T-cell (primary cell): ENCODE measurements around the gene NAV2. TPM values are rescaled to one million over a fixed set of nuclear protein-coding genes. Genes with fewer than 3 reads are reported as not detected.

Experiments
- ATAC-seq, 4 experiments: fragments of 200-7000 bp in 3 of 4; fragments of 150-1000 bp in 1 of 4; cut with Tn5 transposase; replicated peaks in 1 of 4; 1 replicate in 3 of 4; 2 replicates in 1 of 4; pipeline ENCODE4 v1.10.0; 2021; ENCODE audit warnings: moderate library complexity in 3 of 4, mild to moderate bottlenecking in 2 of 4, moderate number of reproducible peaks in 1 of 4
- CTCF ChIA-PET, 2 donors: fragments of 300-600 bp; sonication (Branson Sonifier 250); formaldehyde crosslinking; loops; one replicate each; lab custom pipeline; 2022; ENCODE audit warnings: antibody characterized with exemption in 2 of 2; lab: Charles Lee
- POLR2A ChIA-PET, 2 donors: fragments of 300-600 bp; sonication (Branson Sonifier 250); formaldehyde crosslinking; loops; one replicate each; lab custom pipeline; 2022; ENCODE audit warnings: antibody characterized with exemption in 2 of 2; lab: Charles Lee
- DNase-seq, 35 experiments: peaks; one replicate each; pipeline versions ENCODE4 v3.0.0 to v3.0.0-alpha.2; 2013 to 2023
- H3K27ac ChIP-seq: one replicate; pipeline ENCODE4 v1.5.1; 2013; ENCODE audit warnings: low read length
- H3K27me3 ChIP-seq, 2 experiments: replicated peaks in 1 of 2; 1 replicate in 1 of 2; 2 replicates in 1 of 2; pipeline versions ENCODE4 v1.6.1 to v1.7.0; 2013; ENCODE audit warnings: low read length in 1 of 2, mixed read lengths in 1 of 2; ENCODE audit not compliant: control insufficient read depth in 2 of 2, insufficient read depth in 2 of 2; ENCODE audit errors: extremely low read depth in 1 of 2
- H3K36me3 ChIP-seq, 2 donors: 1 replicate in 1 of 2; 2 replicates in 1 of 2; pipeline versions ENCODE4 v1.6.1 to v1.7.0; 2013; ENCODE audit warnings: low read length in 1 of 2; ENCODE audit not compliant: control insufficient read depth in 2 of 2, insufficient read depth in 1 of 2; ENCODE audit errors: extremely low read depth in 1 of 2
- H3K4me1 ChIP-seq, 2 experiments: 1 replicate in 1 of 2; 2 replicates in 1 of 2; pipeline versions ENCODE4 v1.6.1 to v1.7.0; 2013; ENCODE audit warnings: low read length in 2 of 2, mixed read lengths in 1 of 2; ENCODE audit not compliant: insufficient read depth in 2 of 2, control insufficient read depth in 1 of 2; ENCODE audit errors: extremely low read depth in 1 of 2
- H3K4me3 ChIP-seq, 2 donors: 1 replicate in 1 of 2; 2 replicates in 1 of 2; pipeline versions ENCODE4 v1.5.1 to v1.7.0; 2013; ENCODE audit warnings: mild to moderate bottlenecking in 2 of 2, low read length in 1 of 2, moderate library complexity in 1 of 2; ENCODE audit not compliant: control insufficient read depth in 1 of 2; ENCODE audit errors: extremely low read depth in 1 of 2
- H3K9me3 ChIP-seq: 2 replicates; pipeline ENCODE4 v1.7.0; 2013
- H3K27ac Mint-ChIP-seq, 2 donors: one replicate each; pipeline ENCODE4 v1.8.0; 2020 to 2021; ENCODE audit warnings: mild to moderate bottlenecking in 2 of 2, mixed read lengths in 2 of 2
- H3K27me3 Mint-ChIP-seq, 2 donors: one replicate each; pipeline ENCODE4 v1.8.0; 2021 to 2022; ENCODE audit warnings: mixed read lengths in 2 of 2
- H3K36me3 Mint-ChIP-seq: one replicate; pipeline ENCODE4 v1.8.0; 2021; ENCODE audit warnings: mixed read lengths
- H3K4me1 Mint-ChIP-seq, 3 donors: one replicate each; pipeline ENCODE4 v1.8.0; 2020 to 2022; ENCODE audit warnings: mixed read lengths in 3 of 3, mild to moderate bottlenecking in 1 of 3
- H3K4me3 Mint-ChIP-seq, 3 donors: one replicate each; pipeline ENCODE4 v1.8.0; 2020 to 2022; ENCODE audit warnings: mild to moderate bottlenecking in 3 of 3, mixed read lengths in 3 of 3, moderate library complexity in 3 of 3
- H3K9me3 Mint-ChIP-seq, 3 donors: one replicate each; pipeline ENCODE4 v1.8.0; 2020 to 2022; ENCODE audit warnings: mixed read lengths in 3 of 3
- WGBS: methylation state at CpG from one replicate; pipeline ENCODE4 v1.1.5; 2013; ENCODE audit warnings: missing lambda C conversion rate; ENCODE audit not compliant: insufficient coverage; 5-methylcytosine and 5-hydroxymethylcytosine counted together
- total RNA-seq, 35 experiments: library from RNA in 6 of 35; stranded (reverse) in 6 of 35; fragments of 120-200 nt in 1 of 35; gene quantifications; one replicate each; pipeline versions ENCODE4 v1.2.1 to v1.2.4 and lab custom pipeline; 2013 to 2026

NAV2 gene
- total RNA-seq, 5 donors from 2014 or later (not counting 1 experiment from before 2014, with no cell fraction given): 0.55 to 3.0 (median 1.8) TPM

DNA sequence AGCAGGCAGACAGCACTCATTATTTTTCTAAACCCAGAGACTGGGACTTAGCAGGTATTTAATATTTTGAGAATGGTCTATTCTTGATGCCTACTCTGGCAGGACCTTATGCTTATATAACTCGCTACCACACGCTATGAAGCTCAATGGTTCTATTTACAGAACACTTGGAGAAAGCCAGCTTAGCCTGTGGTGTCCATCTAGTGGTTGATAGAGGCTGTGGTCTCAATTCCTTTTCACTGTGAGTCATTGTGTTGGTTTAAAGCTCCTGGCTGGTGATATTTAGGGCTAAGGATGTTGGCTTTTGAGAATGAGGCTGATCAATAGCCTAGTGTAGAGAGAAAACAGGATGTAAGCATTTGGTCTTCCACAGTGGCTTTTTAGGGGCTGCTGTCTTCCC is 241.3 kb downstream of the NAV2 start:
- DNase-seq (no peak), ATAC-seq (no peak)
- Histone ChIP-seq H3K4me3 (no peak overlapping the region), H3K27ac (no peak overlapping the region), H3K36me3 (no peaks in the 10 kb centered on the region), H3K4me1 (no peaks in the 10 kb centered on the region), H3K27me3 (no peaks in the 10 kb centered on the region), H3K9me3 (no peaks in the 10 kb centered on the region)
- Mint-ChIP-seq H3K9me3 (no peaks in the 10 kb centered on the region), H3K36me3 (no peaks in the 10 kb centered on the region), H3K4me1 (peaks cover 7 to 9% (median 8%) of the 10 kb centered on the region in 3 donors), H3K27ac (no peak overlapping the region), H3K27me3 (peaks cover 13% of the 10 kb centered on the region in 2 donors), H3K4me3 (no peak overlapping the region)
- WGBS: 83% methylated on average over 2 of the region's 2 CpGs
- CTCF ChIA-PET: interaction anchor here in 1 of 2 donors (0.5 to 2.0 kb wide), 2 partner anchors 10 to 153 kb away, joined by 5 to 11 read pairs; no protein-coding TSS in a partner anchor
- POLR2A ChIA-PET: no interaction called here

DNA sequence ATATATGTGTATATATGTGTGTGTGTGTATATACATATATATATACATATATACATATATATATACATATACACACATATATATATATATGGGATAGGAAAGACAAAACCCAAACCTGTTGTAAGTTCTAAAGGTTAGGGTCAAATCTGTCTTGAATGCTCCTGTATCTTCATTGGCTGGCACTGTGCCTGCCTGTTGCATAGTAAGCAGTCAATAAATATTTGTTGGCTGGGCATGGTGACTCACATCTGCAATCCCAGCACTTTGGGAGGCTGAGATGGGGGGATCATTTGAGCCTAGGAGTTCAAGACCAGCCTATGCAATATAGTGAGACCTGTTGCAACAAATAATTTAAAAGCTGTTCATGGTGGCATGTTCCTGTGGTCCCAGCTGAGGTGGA is 242.3 kb downstream of the NAV2 start:
- no peaks in the 10 kb centered on the region for H3K4me1 ChIP-seq
- H3K27ac ChIP-seq: no peak overlapping the region
- Mint-ChIP-seq H3K27ac (no peak overlapping the region), H3K9me3 (no peaks in the 10 kb centered on the region), H3K36me3 (no peaks in the 10 kb centered on the region), H3K27me3 (peaks cover 10 to 13% of the 10 kb centered on the region in 2 donors), H3K4me3 (no peak overlapping the region), H3K4me1 (peaks cover 7 to 9% (median 8%) of the 10 kb centered on the region in 3 donors)
- ChIA-PET POLR2A (no interaction called here), CTCF (no interaction called here)
- H3K9me3 ChIP-seq: no peaks in the 10 kb centered on the region
- H3K36me3 ChIP-seq: no peaks in the 10 kb centered on the region
- ATAC-seq: no peak
- DNase-seq: no peak
- no peak overlapping the region for H3K4me3 ChIP-seq
- no peaks in the 10 kb centered on the region for H3K27me3 ChIP-seq

DNA sequence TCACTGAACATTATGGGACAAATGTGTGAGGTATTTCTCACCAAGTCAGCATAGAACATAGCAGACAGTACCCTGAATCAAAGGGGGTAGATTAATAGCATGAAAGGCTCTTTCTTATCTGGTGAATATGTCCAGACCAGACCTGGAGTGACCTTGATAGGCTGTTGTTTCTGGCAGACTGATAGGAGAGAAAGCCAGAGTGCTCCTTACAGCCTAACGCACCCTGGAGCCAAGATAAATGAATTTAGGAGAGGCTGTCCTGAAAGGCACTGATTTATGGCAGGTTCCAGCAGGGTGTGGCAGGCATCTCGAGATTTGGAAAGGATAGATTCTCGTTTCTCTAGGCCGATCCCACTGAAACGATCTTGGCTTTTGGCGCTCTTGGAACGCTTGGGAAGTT is 243.0 kb downstream of the NAV2 start:
- CTCF ChIA-PET: no interaction called here
- 75% methylated on average over 6 of the region's 7 CpGs for WGBS
- DNase-seq: no peak
- no peaks in the 10 kb centered on the region for H3K36me3 Mint-ChIP-seq
- no peaks in the 10 kb centered on the region for H3K36me3 ChIP-seq
- no peaks in the 10 kb centered on the region for H3K4me1 ChIP-seq
- peaks cover 10 to 13% of the 10 kb centered on the region in 2 donors for H3K27me3 Mint-ChIP-seq
- H3K27ac Mint-ChIP-seq: no peak overlapping the region
- H3K4me3 ChIP-seq: no peak overlapping the region
- no peaks in the 10 kb centered on the region for H3K27me3 ChIP-seq
- H3K9me3 Mint-ChIP-seq: no peaks in the 10 kb centered on the region
- POLR2A ChIA-PET: no interaction called here
- H3K4me3 Mint-ChIP-seq: no peak overlapping the region
- peaks cover 7 to 9% (median 8%) of the 10 kb centered on the region in 3 donors for H3K4me1 Mint-ChIP-seq
- no peaks in the 10 kb centered on the region for H3K9me3 ChIP-seq
- H3K27ac ChIP-seq: no peak overlapping the region
- no peak for ATAC-seq

DNA sequence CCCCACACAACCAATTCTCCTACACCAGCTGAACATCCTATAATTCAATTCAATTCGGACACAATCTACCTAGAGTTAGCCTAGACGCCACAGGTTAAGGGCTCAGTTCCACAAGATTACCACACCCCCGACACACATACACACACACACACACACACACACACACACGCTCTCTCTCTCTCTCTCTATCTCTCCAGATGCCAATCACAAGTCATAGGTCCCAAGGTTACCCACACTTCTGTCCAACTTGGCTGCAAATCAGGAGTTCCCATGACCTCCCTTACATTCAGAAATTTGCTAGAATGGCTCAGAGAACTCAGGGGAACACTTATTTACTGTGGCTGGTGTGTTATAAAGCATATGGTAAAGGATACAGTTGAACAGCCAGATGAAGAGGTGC is 243.6 kb downstream of the NAV2 start:
- WGBS: 47% methylated on average over 3 of the region's 4 CpGs
- no peaks in the 10 kb centered on the region for H3K36me3 ChIP-seq
- Mint-ChIP-seq H3K4me1 (peaks cover 7 to 8% (median 8%) of the 10 kb centered on the region in 3 donors), H3K27me3 (peaks cover 10 to 13% of the 10 kb centered on the region in 2 donors), H3K4me3 (no peak overlapping the region), H3K36me3 (no peaks in the 10 kb centered on the region), H3K9me3 (no peaks in the 10 kb centered on the region), H3K27ac (no peak overlapping the region)
- no peaks in the 10 kb centered on the region for H3K9me3 ChIP-seq
- POLR2A ChIA-PET: no interaction called here
- H3K27me3 ChIP-seq: no peaks in the 10 kb centered on the region
- H3K4me1 ChIP-seq: no peaks in the 10 kb centered on the region
- no peak overlapping the region for H3K4me3 ChIP-seq
- DNase-seq: no peak
- no peak for ATAC-seq
- CTCF ChIA-PET: no interaction called here
- H3K27ac ChIP-seq: no peak overlapping the region

DNA sequence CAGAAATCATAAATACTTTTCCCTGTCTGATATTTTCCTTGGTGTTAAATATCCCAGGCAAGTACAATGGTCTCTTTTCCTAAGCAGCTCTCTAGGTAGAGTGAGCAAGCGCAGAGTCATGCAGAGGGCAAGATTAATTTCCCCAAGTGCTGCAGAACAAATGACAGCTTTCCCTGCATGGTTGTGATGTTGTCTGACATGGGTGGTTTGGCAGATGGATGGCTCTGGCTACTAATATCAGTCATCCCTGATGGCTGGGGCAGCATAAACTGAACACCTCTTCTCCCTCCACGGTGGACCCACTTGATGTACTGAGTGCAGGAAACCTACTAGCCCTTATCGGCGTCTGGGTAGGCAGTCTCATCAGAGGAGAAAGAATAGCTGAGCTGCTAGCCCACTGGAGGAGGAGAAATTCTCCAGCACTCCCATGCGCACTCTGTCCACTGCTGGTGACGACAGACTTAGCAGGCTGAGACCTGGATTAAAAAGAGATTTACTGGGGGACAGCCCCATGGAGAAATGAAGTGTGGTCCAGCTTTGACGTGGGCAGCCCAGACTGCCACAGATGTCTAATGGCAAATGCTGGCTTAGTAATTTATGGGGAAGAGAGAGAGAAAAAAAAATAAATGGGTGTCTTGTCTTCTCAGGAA is 244.8 kb downstream of the NAV2 start:
- no peak for DNase-seq
- no peaks in the 10 kb centered on the region for H3K9me3 Mint-ChIP-seq
- Histone ChIP-seq H3K4me1 (no peaks in the 10 kb centered on the region), H3K4me3 (no peak overlapping the region), H3K9me3 (no peaks in the 10 kb centered on the region), H3K27me3 (no peaks in the 10 kb centered on the region), H3K36me3 (no peaks in the 10 kb centered on the region), H3K27ac (no peak overlapping the region)
- CTCF ChIA-PET: no interaction called here
- peaks cover 0 to 3% (median 0%) of the 10 kb centered on the region in 3 donors for H3K4me1 Mint-ChIP-seq
- H3K27me3 Mint-ChIP-seq: peaks cover 10% of the 10 kb centered on the region in 2 donors
- POLR2A ChIA-PET: no interaction called here
- 91% methylated on average over 6 of the region's 7 CpGs for WGBS
- no peak overlapping the region for H3K4me3 Mint-ChIP-seq
- ATAC-seq: no peak
- H3K36me3 Mint-ChIP-seq: no peaks in the 10 kb centered on the region
- H3K27ac Mint-ChIP-seq: no peak overlapping the region

DNA sequence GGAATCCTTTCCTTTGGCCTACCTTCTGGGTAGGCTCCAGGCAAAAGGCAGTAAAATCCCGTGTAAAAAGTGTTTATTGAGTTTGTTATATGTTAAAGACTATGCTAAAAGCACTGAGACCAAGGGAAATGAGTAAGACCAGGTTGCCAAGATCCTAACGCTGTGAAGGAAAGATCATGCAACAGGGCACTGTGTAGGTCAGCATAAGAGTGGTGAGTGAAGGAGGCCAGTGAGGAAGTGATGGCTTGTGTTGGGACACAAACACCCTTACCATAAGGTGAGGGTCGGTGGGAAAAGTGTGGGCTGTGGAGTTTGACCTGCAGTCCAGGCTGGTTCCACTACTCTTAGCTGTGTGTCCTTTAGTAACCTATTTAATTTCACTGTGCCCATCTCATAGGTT is 245.6 kb downstream of the NAV2 start:
- WGBS: 65% methylated on average over 2 of the region's 3 CpGs
- H3K36me3 Mint-ChIP-seq: no peaks in the 10 kb centered on the region
- H3K27ac Mint-ChIP-seq: no peak overlapping the region
- no peaks in the 10 kb centered on the region for H3K9me3 Mint-ChIP-seq
- POLR2A ChIA-PET: no interaction called here
- H3K4me3 Mint-ChIP-seq: no peak overlapping the region
- H3K27ac ChIP-seq: no peak overlapping the region
- no peaks in the 10 kb centered on the region for H3K36me3 ChIP-seq
- peaks cover 8% of the 10 kb centered on the region in 2 donors for H3K27me3 Mint-ChIP-seq
- H3K9me3 ChIP-seq: no peaks in the 10 kb centered on the region
- H3K4me1 Mint-ChIP-seq: peaks cover 1 to 4% (median 2%) of the 10 kb centered on the region in 3 donors
- no peak overlapping the region for H3K4me3 ChIP-seq
- peaks cover 0 to 1% of the 10 kb centered on the region in 2 experiments for H3K4me1 ChIP-seq
- ATAC-seq (no peak), DNase-seq (no peak)
- no peaks in the 10 kb centered on the region for H3K27me3 ChIP-seq
- CTCF ChIA-PET: no interaction called here
